HepG2 (cell line): Measurements from ENCODE around the gene MRFAP1L1. TPM values are rescaled to one million over a fixed set of nuclear protein-coding genes. Genes with fewer than 3 reads are reported as not detected.

ENCODE experiments used
- ERF ChIP-seq: IDR thresholded peaks from 2 replicates; pipeline ENCODE4 v1.6.1; 2018; ENCODE audit warnings: missing biosample characterization, missing genetic modification reagents
- HCFC1 ChIP-seq: fragments of 150-350 bp; IDR thresholded peaks from 2 replicates; pipeline ENCODE4 v1.6.1; 2014; ENCODE audit warnings: low read depth, low read length
- MAFK ChIP-seq, 2 experiments: IDR thresholded peaks in 1 of 2; conservative IDR thresholded peaks in 1 of 2; 2 replicates each; pipeline ENCODE4 v1.6.1; 2011; ENCODE audit warnings: improper control_type of control experiment in 2 of 2, low read length in 2 of 2
- MTA3 ChIP-seq: sonication (generic); formaldehyde crosslinking; IDR thresholded peaks from 2 replicates; pipeline ENCODE4 v1.4.0; 2020; ENCODE audit warnings: missing genetic modification reagents
- NKX3-1 ChIP-seq: sonication (generic); formaldehyde crosslinking; IDR thresholded peaks from 2 replicates; pipeline ENCODE4 v1.5.0; 2020; ENCODE audit warnings: missing genetic modification reagents
- NONO ChIP-seq, 2 experiments: fragments of 450-650 bp in 1 of 2; sonication (generic) in 1 of 2; formaldehyde crosslinking in 1 of 2; IDR thresholded peaks in 1 of 2; conservative IDR thresholded peaks in 1 of 2; 2 replicates each; pipeline versions ENCODE4 v1.6.1 to v1.8.0; 2017 to 2022; ENCODE audit warnings: mild to moderate bottlenecking in 1 of 2, missing genetic modification reagents in 1 of 2, moderate library complexity in 1 of 2
- PHF8 ChIP-seq: sonication (generic); formaldehyde crosslinking; IDR thresholded peaks from 2 replicates; pipeline ENCODE4 v1.5.0; 2020; ENCODE audit warnings: missing genetic modification reagents
- SIN3A ChIP-seq: IDR thresholded peaks from 2 replicates; pipeline ENCODE4 v1.6.1; 2011; ENCODE audit warnings: low read depth, mild to moderate bottlenecking, control low read depth, low read length, borderline replicate concordance
- SOX5 ChIP-seq: IDR thresholded peaks from 2 replicates; pipeline ENCODE4 v1.6.1; 2016; ENCODE audit warnings: borderline replicate concordance
- SP2 ChIP-seq: sonication (generic); formaldehyde crosslinking; IDR thresholded peaks from 2 replicates; pipeline ENCODE4 v1.5.1; 2020; ENCODE audit warnings: mild to moderate bottlenecking, missing genetic modification reagents
- TEAD3 ChIP-seq: optimal IDR thresholded peaks from 2 replicates; pipeline ENCODE3; 2016; ENCODE audit warnings: borderline replicate concordance
- YY1 ChIP-seq: IDR thresholded peaks from 2 replicates; pipeline ENCODE4 v1.6.1; 2011; ENCODE audit warnings: low read length, low read depth, moderate library complexity, mild to moderate bottlenecking; ENCODE audit not compliant: insufficient read depth, insufficient replicate concordance
- ZNF510 ChIP-seq: sonication (generic); formaldehyde crosslinking; IDR thresholded peaks from 2 replicates; pipeline ENCODE4 v1.4.0; 2020; ENCODE audit warnings: low read depth, mild to moderate bottlenecking, missing genetic modification reagents
- ZNF724P ChIP-seq: sonication (generic); formaldehyde crosslinking; IDR thresholded peaks from 2 replicates; pipeline ENCODE4 v1.8.0; 2022; ENCODE audit warnings: missing genetic modification reagents, borderline replicate concordance
- polyA plus RNA-seq, 8 experiments: library from polyadenylated mRNA; depleted of rRNA in 3 of 8; stranded (reverse) in 7 of 8; unstranded in 1 of 8; fragments of >200 nt; fragmentation: Illumina TruSeq in 4 of 8; extraction: Trizol in 4 of 8; gene quantifications; 2 replicates each; pipeline versions ENCODE4 v1.2.1 to v1.2.3, GENCODE V29; 2011 to 2016; ENCODE audit warnings: low read depth in 4 of 8, missing spikeins in 1 of 8, mixed read lengths in 1 of 8; ENCODE audit not compliant: insufficient read depth in 1 of 8
- total RNA-seq, 5 experiments: library from RNA; depleted of rRNA; stranded (reverse); fragments of >200 nt; fragmentation: Illumina TruSeq; extraction: Trizol; gene quantifications; 2 replicates each; pipeline ENCODE4 v1.2.3, GENCODE V29; 2016; ENCODE audit warnings: low read depth in 1 of 5
- TF ChIP-seq, protein P1 (sequence below): sonication (generic); formaldehyde crosslinking; IDR thresholded peaks from 2 replicates; pipeline ENCODE4 v1.5.0; 2020; ENCODE audit warnings: mild to moderate bottlenecking, missing genetic modification reagents
- TF ChIP-seq, protein P2 (sequence below), 2 experiments: sonication (generic) in 1 of 2; formaldehyde crosslinking in 1 of 2; IDR thresholded peaks; 2 replicates each; pipeline versions ENCODE4 v1.5.1 to v1.6.1; 2011 to 2020; ENCODE audit warnings: borderline replicate concordance in 1 of 2, low read depth in 1 of 2, low read length in 1 of 2, mild to moderate bottlenecking in 1 of 2, missing genetic modification reagents in 1 of 2, moderate library complexity in 1 of 2
- TF ChIP-seq, protein P3 (sequence below), 2 experiments: IDR thresholded peaks; 2 replicates each; pipeline ENCODE4 v1.6.1; 2011 to 2012; ENCODE audit warnings: low read length in 2 of 2, borderline replicate concordance in 1 of 2, low read depth in 1 of 2, mild to moderate bottlenecking in 1 of 2, moderate library complexity in 1 of 2
- TF ChIP-seq, protein P4 (sequence below): sonication (generic); formaldehyde crosslinking; IDR thresholded peaks from 2 replicates; pipeline ENCODE4 v1.5.0; 2020; ENCODE audit warnings: missing genetic modification reagents

The MRFAP1L1 gene
- total and polyA plus RNA-seq, 2 of the 13 experiments (the other 11 are each of a cell fraction or from before 2014, with no cell fraction given): 44.8 to 76.6 TPM

DNA sequence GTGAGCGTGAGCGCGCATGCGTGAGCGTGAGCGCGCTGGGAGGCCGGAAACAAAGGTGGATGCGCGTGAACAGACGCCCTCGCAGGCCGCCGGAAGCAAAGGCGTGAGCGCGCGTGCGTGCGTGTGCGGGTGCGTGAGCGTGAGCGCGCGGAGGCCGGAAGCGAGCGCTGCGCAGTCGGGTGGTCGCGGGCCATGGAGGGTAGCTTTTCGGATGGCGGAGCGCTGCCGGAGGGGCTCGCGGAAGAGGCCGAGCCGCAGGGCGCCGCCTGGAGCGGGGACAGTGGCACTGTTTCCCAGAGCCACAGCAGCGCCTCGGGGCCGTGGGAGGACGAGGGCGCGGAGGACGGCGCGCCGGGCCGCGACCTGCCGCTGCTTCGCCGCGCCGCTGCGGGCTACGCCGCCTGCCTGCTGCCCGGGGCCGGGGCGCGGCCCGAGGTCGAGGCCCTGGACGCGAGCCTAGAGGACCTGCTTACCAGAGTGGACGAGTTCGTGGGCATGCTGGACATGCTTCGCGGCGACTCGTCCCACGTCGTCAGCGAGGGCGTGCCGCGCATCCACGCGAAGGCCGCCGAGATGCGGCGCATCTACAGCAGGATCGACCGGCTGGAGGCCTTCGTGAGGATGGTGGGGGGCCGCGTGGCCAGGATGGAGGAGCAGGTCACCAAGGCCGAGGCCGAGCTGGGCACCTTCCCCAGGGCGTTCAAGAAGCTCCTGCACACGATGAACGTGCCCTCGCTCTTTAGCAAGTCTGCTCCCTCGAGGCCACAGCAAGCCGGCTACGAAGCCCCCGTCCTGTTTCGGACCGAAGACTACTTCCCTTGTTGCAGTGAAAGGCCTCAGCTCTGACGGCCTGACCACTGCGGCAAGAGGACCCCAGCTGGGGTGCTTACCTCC lies 6.6 kb upstream of the MRFAP1L1 start, which contains the start of gene BLOC1S4 (continued):
- TF ChIP-seq, protein P1, sequence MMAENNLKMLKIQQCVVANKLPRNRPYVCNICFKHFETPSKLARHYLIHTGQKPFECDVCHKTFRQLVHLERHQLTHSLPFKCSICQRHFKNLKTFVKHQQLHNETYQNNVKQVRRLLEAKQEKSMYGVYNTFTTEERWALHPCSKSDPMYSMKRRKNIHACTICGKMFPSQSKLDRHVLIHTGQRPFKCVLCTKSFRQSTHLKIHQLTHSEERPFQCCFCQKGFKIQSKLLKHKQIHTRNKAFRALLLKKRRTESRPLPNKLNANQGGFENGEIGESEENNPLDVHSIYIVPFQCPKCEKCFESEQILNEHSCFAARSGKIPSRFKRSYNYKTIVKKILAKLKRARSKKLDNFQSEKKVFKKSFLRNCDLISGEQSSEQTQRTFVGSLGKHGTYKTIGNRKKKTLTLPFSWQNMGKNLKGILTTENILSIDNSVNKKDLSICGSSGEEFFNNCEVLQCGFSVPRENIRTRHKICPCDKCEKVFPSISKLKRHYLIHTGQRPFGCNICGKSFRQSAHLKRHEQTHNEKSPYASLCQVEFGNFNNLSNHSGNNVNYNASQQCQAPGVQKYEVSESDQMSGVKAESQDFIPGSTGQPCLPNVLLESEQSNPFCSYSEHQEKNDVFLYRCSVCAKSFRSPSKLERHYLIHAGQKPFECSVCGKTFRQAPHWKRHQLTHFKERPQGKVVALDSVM (CRISPR knock-in tag): 0 out of 2 replicates have a peak, but pooled peaks have one; percentile 40
- TF ChIP-seq NONO (IDR thresholded peaks at IDR 0.05) (no peak), NONO (CRISPR knock-in tag; conservative IDR thresholded peaks at IDR 0.05) (peak; percentile 82), HCFC1 (peak; percentile 32; the same call in 1 of the 2 replicates), SP2 (peak; percentile 19; the same call in 1 of the 2 replicates), ZNF724P (CRISPR knock-in tag) (0 out of 2 replicates have a peak, but pooled peaks have one; percentile 42), ERF (CRISPR knock-in tag) (peak; percentile 76), MTA3 (no peak), YY1 (peak; percentile 67), PHF8 (CRISPR knock-in tag) (peak; percentile 88), TEAD3 (CRISPR knock-in tag) (peak; percentile 24), SIN3A (0 out of 2 replicates have a peak, but pooled peaks have one; percentile 45), SOX5 (peak; percentile 27; the same call in 1 of the 2 replicates), ZNF510 (CRISPR knock-in tag) (0 out of 2 replicates have a peak, but pooled peaks have one; percentile 45), MAFK (conservative IDR thresholded peaks at IDR 0.05 in 1 of 2, IDR thresholded peaks at IDR 0.05 in 1 of 2; ENCODE audit: low read length in 2 of 2) (no peak), NKX3-1 (CRISPR knock-in tag) (peak; percentile 68; the same call in 1 of the 2 replicates)
- TF ChIP-seq, protein P2, sequence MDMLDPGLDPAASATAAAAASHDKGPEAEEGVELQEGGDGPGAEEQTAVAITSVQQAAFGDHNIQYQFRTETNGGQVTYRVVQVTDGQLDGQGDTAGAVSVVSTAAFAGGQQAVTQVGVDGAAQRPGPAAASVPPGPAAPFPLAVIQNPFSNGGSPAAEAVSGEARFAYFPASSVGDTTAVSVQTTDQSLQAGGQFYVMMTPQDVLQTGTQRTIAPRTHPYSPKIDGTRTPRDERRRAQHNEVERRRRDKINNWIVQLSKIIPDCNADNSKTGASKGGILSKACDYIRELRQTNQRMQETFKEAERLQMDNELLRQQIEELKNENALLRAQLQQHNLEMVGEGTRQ (IDR thresholded peaks at IDR 0.05; ENCODE audit: low read depth, low read length): no peak
- TF ChIP-seq, protein P2 (CRISPR knock-in tag; IDR thresholded peaks at IDR 0.05; ENCODE audit: borderline replicate concordance): 0 out of 2 replicates have a peak, but pooled peaks have one; percentile 20
- TF ChIP-seq, protein P3, sequence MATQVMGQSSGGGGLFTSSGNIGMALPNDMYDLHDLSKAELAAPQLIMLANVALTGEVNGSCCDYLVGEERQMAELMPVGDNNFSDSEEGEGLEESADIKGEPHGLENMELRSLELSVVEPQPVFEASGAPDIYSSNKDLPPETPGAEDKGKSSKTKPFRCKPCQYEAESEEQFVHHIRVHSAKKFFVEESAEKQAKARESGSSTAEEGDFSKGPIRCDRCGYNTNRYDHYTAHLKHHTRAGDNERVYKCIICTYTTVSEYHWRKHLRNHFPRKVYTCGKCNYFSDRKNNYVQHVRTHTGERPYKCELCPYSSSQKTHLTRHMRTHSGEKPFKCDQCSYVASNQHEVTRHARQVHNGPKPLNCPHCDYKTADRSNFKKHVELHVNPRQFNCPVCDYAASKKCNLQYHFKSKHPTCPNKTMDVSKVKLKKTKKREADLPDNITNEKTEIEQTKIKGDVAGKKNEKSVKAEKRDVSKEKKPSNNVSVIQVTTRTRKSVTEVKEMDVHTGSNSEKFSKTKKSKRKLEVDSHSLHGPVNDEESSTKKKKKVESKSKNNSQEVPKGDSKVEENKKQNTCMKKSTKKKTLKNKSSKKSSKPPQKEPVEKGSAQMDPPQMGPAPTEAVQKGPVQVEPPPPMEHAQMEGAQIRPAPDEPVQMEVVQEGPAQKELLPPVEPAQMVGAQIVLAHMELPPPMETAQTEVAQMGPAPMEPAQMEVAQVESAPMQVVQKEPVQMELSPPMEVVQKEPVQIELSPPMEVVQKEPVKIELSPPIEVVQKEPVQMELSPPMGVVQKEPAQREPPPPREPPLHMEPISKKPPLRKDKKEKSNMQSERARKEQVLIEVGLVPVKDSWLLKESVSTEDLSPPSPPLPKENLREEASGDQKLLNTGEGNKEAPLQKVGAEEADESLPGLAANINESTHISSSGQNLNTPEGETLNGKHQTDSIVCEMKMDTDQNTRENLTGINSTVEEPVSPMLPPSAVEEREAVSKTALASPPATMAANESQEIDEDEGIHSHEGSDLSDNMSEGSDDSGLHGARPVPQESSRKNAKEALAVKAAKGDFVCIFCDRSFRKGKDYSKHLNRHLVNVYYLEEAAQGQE (IDR thresholded peaks at IDR 0.05; ENCODE audit: borderline replicate concordance in 1 of 2, low read depth in 1 of 2, low read length in 2 of 2): peak in 1 of 2 experiments; percentile 28; a peak in 1 of 4 replicates
- TF ChIP-seq, protein P4, sequence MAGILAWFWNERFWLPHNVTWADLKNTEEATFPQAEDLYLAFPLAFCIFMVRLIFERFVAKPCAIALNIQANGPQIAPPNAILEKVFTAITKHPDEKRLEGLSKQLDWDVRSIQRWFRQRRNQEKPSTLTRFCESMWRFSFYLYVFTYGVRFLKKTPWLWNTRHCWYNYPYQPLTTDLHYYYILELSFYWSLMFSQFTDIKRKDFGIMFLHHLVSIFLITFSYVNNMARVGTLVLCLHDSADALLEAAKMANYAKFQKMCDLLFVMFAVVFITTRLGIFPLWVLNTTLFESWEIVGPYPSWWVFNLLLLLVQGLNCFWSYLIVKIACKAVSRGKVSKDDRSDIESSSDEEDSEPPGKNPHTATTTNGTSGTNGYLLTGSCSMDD (CRISPR knock-in tag): no peak
